HG02623 (cell line): Measurements from ENCODE around the gene PRKCA.

Experiments used
- ATAC-seq: cut with Tn5 transposase; IDR thresholded peaks from one replicate; pipeline ENCODE4 v1.9.1; 2021; ENCODE audit warnings: moderate library complexity; ENCODE audit not compliant: unreplicated experiment

PRKCA gene

DNA sequence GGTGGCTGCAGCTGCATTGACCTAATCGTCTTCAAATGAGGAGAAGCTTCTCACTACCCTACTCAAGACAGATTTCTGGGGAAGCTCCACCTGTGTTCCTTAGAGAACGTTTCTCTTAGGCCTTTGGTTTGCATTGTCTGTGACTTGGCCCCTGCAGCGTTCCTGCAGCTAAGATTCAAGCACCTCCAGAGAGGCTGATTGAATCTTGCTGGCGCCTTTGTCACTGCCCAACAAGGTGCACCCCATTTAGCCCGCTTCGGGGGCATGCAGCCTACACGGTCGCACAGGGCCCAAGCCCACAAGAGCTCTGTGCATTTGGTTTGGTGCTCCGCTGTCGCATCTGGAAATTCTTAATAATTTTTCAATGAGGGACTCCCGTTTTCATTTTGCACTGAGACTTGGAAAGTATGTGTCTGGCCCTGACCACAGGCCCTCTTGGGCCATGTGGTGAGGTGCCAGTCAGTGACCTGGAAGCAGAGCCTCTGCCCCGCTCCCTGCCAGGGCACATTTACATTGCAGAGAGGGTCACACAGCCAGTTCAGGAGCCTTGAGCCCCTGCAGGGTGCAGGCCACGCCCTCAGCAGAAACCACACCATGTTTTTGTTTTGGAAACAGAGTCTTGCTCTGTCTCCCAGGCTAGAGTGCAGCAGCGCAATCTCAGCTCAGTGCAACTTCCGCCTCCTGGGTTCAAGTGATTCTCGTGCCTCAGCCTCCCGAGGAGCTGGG lies 481.4 kb downstream of the PRKCA start:
- ATAC-seq: no peak

DNA sequence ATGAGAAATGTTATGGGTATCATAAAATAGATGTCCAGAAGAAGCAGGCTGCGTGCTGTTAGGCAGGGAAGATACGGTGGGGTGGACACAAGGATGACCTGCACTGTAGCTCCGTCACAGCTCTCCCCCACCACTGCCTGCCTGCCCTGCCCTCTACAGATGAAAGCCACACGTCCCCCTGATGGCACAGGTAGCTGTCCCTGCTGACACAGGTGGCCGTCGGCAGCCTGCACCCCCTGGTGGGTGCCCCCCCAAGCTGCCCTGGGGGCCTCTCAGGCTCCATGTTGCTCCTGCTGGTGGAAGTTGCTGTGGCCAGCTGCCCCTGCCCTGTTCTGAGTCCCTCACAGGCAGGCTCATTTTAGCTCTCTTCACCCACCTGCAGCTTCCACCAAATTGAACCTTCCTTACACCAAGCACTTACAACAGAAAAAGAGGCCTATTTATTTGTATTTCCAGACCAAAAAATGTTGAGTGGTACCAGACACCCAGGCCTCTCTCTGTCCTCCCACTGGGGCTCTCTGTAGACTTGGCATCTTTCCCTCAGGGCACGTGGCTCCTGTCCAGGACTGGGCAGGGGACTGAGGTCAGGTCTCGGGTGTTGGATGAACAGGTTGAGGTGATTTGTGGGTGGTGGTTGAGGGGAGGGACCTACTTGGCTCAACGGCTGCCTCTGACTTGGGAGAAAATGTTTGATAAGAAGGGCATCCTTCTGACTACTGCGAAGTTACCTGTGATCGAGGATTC lies 482.4 kb downstream of the PRKCA start:
- ATAC-seq: no peak

DNA sequence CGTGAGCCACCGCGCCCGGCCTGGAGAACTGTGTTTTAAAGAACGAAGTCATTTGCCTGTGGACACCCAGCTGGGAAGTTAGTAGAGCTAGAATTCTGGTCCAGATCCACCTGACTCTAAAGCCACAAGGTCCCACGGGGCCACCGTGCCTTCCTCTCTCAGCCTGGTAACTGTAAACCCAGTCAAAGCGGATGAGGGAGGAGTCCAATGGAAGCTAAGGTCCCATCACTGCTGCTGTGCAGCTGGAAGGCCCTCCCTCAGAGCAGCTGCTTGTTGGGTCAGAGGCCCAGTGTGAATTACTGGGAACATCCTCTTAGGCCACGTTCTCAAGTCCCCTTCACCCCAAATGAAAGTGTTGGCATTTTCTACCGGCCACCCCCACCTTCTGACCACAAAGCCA lies 483.7 kb downstream of the PRKCA start:
- ATAC-seq: no peak

DNA sequence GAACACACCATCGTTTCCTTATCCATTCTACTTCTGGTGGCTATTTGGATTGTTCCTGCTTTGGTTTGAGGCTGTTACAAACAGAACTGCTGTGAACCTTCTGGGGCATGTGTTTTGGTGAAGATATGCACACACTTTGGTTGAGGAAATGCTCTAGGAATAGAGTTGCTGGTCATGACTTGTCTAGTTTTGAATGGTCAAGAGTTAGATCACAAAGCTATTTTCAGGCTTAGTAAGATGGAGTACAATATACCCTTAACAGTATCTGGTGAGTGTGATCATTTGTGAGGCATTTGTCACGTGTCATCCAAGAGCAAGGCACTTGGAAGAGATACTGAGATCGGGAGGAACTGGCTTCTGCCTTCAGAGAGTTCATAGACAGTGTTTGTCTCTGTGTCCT lies 485.5 kb downstream of the PRKCA start:
- ATAC-seq: no peak

DNA sequence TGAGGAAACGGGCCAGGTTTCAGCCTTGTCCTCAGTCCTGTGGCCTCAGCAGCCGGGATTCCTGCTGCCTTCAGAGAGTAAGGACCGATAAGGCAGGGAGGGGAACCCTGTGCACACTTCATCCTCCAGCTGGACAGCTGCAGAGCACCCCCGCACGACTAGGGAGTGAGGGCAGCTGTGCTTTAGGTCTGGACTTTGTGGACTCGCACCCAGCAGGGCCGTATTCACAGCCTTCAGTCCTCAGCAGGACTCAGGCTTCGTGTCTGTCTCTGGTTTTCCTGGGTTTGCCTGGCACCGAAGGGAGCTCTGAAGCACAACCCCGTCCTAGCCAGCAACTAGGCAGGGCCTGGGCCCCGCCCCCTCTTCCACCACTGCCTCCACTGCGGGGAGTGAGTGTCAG lies 486.7 kb downstream of the PRKCA start:
- no peak for ATAC-seq

DNA sequence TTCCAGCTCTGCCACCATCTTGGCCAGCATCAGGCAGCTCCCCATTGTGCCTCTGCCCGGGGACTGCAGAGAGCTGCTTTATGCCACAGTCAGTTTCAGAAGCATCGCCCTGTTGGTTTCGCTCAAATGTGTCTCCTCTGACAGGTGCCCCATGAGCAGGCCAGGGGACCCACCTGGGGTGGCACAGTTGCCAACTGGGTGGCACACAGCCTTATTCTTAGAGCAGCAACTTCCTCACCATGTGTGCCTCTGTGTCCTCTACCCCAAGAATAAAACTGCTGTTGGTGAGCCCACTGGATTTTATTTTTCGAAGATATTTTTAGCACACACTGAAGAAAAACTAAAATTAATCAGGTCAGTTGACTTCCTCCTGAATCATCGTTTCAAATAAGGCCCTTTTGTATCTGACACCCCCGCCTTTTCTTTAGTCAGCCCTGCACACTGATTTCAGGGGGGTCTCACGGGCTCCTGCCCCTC lies 487.6 kb downstream of the PRKCA start:
- no peak for ATAC-seq

DNA sequence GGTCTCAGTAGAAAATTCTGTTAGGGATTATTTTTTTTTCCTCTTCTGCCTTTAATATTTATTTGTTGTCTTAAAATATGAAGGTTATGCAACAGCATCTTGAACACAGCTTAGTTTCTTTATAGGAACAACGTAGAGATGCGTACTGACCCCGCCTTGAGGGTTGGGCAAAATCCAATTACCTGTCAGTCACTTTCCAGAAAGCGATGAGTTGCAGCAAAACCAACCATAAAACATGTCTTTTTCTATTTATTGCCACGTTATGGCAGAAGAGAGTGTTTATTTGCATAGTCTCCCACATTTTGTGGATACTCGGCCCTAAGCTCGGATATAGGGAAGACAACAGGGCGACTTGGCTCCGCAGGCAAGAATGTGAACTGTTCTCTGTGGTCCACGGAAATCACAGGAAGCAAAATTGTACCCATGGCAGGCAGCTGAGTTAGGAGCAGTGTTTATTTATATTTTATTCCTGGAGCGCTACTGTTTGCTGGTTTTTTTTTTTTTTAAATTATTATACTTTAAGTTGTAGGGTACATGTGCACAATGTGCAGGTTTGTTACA lies 488.2 kb downstream of the PRKCA start:
- no peak for ATAC-seq

DNA sequence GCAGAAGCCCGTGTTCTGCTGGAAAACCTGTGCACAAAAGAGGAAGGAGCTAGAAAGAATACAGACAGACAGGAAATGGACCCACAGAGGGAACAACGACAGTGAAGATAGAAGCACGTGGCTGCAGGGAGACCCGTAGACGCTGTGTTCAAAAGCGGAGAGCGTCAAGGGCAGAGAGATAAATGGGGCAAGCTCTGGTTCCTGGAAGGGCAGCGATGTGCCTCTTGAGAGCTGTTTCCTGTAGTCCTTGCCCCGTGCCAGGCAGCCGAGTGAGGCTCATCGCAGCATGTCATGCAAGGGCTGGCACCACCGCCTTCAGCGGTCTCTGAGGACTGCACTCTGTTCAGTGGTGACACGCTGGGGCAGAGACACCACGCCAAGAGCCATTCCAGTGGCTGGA lies 488.9 kb downstream of the PRKCA start:
- ATAC-seq: no peak

DNA sequence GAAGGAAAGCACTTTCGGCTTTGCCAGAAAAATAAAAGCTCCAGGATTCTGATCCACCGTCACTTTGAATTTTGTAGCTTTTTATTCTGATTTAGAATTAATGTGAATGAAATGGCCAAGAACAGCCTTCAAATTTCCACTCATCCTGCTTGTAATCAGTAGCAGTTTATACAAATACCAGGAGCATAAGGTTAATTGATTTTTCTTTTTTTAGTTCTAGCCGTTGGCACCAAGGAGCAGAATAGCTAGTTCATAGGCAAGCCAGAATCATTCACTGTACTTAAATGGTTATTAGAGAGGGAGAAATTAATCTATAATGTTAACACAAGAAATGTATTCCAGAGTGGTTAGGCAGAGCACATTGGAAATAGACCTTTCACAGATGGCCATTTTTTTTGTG lies 491.4 kb downstream of the PRKCA start:
- ATAC-seq: no peak

DNA sequence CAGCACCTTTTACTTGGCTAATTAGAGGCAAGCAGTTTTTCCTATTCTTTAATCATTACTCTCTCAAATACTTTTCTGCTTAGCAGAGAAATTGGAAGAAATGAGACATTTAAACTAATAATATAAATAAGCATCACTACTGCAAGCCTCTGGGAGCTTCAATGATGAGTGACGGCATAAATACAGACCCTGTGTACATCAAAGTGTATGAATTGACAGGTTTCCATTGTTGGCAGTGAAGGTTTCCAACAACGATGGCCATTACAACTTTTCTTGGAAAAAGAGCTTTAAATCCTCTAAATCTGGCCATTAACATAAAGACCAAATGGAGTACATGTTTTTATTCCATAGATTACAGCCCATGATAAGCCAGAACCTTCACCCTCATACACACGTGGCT lies 493.1 kb downstream of the PRKCA start:
- ATAC-seq: no peak

DNA sequence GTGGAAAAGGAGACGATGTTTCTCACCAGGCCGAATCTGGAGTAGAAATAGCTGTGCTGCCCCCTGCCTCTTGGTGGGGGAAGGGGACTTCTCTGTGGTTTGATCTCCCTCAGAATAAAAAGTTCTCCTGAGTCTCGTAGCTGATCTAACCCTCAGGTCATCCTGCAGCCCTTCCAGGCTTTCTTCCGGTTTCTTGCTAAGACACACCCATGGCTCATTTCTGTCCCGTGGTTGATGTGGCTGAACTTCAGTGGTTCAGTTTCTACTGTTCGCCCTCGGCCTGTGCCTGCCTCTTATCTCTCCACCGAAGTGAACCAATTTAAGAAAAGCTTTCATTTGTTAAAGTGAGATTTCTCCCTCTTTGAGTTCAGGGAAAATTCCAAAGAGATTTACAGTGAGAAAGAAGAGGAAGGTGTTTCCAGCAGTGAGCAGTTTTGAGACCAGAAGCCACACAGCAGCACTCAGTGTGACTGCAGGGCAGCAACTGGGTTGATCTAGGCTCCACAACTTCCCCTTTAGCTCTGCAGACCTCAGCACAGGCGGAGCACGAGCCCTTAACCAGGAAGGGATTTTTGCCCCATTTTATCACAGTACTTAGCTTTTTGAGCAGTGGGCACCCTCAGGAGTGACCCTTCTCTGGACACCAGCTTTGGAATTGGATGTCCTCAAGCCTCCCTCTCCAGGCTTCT lies 497.6 kb downstream of the PRKCA start:
- ATAC-seq: no peak

DNA sequence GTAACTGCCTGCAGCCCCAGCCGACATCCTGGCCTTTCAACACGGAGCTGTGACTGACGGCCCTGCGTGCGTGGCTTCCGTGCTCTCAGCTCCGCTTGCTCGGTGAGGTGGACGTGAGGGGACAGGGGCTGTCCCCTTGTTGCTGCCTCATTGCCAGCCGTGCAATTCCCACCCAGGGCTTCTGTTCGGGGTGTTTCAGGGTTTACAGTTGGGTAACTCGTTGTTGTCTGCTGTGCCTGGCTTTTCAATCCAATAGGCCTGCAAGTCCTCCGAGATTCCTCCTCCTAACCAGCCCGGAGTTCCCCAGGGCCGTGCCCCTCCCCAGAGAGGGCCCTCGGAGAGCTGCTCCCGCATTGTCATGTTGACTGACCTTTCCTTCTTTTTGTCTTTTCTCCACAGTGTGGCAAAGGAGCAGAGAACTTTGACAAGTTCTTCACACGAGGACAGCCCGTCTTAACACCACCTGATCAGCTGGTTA lies 501.1 kb downstream of the PRKCA start:
- no peak for ATAC-seq

DNA sequence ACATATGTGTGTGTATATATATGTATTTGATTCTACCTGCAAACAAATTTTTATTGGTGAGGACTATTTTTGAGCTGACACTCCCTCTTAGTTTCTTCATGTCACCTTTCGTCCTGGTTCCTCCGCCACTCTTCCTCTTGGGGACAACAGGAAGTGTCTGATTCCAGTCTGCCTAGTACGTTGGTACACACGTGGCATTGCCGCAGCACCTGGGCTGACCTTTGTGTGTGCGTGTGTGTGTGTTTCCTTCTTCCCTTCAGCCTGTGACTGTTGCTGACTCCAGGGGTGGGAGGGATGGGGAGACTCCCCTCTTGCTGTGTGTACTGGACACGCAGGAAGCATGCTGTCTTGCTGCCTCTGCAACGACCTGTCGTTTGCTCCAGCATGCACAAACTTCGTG lies 503.2 kb downstream of the PRKCA start:
- ATAC-seq: no peak

DNA sequence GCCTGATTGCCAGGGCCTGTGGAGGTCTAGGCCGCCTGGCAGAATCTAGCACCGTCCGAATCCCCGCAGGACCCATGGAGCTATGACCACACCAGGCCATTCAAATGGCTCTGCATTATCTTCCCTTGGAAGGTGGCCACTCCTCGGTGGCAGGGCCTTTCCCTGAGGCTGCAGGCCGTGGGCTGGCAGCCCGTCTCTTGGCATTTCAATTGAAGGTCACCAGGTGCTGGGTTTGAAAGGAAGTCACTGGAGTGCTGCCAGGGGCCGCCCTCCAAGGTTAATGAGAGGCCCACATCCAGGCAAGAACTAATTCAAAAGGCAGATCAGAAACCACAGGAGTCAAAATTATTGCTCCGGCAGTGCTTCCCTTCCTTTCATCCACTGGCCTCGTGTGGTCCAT lies 504.8 kb downstream of the PRKCA start:
- no peak for ATAC-seq

DNA sequence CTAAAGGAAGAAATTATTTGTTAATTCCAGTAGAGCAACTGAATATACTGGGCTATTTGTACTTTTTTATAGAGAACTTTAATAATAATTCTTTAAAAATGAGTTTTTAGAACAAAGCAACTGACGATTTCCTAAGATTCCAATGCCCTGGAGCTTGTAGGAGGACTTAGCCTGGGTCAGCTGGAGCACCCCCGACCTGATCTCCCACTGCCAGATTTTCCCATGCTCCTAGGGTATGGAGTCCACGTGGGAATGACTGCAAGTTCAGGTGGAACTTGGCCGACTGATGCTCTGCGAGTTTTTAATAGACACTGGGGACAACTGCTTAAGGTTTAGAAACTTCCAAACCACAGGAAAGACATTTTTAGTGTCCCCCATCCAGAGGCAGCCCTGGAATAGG lies 507.0 kb downstream of the PRKCA start:
- no peak for ATAC-seq

DNA sequence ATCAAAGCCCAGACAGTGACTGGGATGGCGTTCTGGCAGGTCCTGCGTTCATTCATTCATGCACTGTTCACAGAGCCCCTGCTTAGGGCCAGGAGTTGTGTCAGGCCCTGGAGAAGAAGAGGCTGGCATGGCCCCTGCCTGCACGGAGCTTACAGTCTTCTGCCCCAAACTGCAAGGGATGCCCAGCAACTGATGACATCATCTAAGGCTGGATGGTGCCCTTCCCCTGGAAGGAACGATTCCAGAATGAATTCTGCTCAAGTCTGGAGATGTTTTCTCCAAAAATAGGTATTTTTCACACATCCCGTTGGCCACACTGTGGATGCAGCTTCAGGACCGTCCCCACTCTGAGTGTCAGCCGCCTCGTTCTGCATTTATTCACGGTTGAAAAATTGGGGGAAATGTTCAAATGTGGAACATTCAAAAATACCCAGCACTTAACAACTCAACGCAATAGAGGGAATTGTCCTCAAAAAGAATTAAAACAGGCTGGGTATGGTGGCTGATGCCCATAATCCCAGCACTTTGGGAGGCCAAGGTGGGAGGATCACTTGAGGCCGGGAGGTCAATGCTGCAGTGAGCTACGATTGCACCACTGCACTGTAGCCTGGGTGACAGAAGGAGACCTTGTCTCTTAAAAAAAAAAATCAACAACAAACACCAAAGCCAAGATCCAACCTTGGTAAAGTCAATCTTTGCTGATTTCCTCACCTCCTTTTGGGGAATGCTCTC lies 508.7 kb downstream of the PRKCA start:
- ATAC-seq: no peak

DNA sequence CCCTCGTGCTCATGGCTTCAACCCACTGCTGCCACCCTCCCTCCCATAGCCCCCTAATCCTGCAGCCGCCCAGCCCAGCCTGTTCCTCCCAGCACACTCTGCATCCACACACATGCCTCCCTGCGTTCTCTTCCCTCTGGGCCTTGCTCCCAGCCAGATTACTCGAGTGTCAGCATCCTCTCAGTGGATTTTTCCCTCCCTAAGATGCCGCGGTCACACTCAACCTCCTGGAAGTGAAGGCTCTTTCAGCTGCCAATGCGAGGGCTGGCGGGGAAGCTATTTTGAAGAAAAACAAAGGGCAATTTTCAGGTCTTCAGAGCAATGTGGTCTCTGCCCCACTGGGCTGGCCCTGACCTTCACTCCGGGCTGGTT lies 509.3 kb downstream of the PRKCA start:
- ATAC-seq: no peak

DNA sequence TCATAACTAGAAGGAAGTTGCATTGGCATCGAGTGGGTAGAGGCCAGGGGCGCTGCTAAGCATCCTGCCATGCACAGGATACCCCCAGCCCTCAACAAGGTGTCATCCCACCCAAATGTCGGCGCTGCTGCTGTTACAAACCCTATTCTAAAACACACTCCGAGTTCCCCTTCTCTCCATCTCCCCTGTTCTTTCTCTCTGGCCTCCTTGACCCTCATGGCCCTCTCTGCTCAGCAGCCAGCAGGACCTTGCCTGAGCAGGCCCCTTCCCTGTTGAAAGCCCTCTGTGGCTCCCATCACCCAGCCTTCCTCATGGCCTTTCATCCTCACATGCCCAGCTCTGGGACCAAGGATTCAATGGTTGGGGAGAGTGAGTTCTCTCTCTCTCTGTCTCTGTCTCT lies 510.2 kb downstream of the PRKCA start:
- ATAC-seq: no peak

DNA sequence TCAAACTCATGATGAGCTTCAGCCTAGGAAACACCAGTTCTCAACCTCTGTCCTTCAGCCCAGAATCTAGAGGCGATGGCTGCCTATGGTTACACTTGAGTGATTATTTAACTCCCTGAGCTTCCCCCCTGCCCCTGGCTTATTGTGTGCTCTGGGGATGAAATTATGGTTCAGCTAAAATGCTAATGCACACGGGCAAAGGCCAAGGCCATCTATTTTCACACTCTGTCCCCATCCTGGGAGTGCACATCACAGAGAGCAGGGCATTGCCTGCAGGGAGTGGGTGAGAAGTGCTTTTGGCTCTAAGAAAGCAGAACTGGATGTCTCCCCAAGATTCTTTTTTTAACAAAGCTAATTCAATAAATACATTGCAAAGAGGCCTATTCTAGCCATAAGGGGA lies 510.9 kb downstream of the PRKCA start:
- no peak for ATAC-seq

DNA sequence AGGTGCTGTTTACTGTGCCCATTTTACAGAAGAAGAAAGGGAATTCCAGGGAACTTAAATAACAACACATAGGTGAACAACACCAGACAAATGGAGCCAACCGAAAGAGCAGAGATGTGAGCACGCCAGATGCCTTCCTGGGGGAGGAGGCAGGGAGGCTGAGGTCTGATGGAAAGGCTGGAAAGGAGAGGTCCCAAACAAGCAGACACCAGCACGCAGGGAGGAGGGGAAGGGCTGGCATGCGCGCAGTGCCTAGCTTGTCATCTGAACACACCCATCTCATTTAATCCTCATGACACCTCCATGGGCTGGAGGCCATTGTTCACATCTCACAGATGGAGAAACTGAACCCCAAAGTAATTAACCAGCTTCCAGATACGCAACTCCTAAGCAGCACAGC lies 511.6 kb downstream of the PRKCA start:
- no peak for ATAC-seq

DNA sequence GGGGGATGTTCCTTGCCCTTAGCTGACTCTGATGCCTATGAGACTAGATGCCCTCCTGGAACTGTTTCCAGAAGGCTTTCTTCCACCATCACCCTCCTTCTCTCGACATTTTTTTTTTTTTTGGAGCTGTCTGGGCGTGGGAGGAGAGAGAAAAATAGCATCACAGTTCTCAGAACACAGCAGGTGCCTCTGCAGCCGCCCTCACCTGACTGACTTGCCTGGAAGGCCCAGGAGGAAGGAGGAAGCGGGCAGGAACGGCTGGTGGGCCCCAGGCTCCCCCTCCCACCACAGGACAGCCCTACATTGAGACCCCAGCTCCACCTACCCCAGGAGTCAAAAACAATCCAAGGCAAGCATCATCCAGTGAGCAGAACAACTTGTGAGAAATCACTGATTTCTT lies 512.2 kb downstream of the PRKCA start:
- ATAC-seq: no peak
